Effector CD8-positive, alpha-beta T cell (primary cell): ENCODE measurements around the gene RGS8.

ENCODE experiments used
- DNase-seq: peaks from one replicate; lab custom pipeline; 2025; lab: John Stamatoyannopoulos, UW

Gene RGS8

GRCh38 chr1:182671750-182672486, 12.5 kb downstream of the RGS8 start:
- no peak for DNase-seq

- no peak for DNase-seq
These were observed 14.2 kb downstream of the RGS8 start for GRCh38 chr1:182670032-182670749.

GRCh38 chr1:182669266-182669665, 15.1 kb downstream of the RGS8 start:
- DNase-seq, result no peak

GRCh38 chr1:182668521-182669054, 15.8 kb downstream of the RGS8 start:
- DNase-seq, result no peak

- no peak for DNase-seq
These were observed 16.4 kb downstream of the RGS8 start for GRCh38 chr1:182667848-182668505.

GRCh38 chr1:182666706-182667105, 17.7 kb downstream of the RGS8 start:
- DNase-seq, result no peak

- DNase-seq, result no peak
These were observed 20.1 kb downstream of the RGS8 start for GRCh38 chr1:182664296-182664695.

- no peak for DNase-seq
These were observed 21.4 kb downstream of the RGS8 start for GRCh38 chr1:182662956-182663355.

GRCh38 chr1:182662121-182662890, 22.1 kb downstream of the RGS8 start:
- no peak for DNase-seq

- DNase-seq, result no peak
These were observed 26.3 kb downstream of the RGS8 start for GRCh38 chr1:182658055-182658454.

- DNase-seq, result no peak
These were observed 27.5 kb downstream of the RGS8 start for GRCh38 chr1:182656842-182657397.

- no peak for DNase-seq
These were observed 30.4 kb downstream of the RGS8 start for GRCh38 chr1:182653986-182654385.

- DNase-seq, result no peak
These were observed 31.5 kb downstream of the RGS8 start for GRCh38 chr1:182652933-182653332.

- DNase-seq, result no peak
These were observed 33.1 kb downstream of the RGS8 start for GRCh38 chr1:182651339-182651724.

- DNase-seq, result no peak
These were observed 33.6 kb downstream of the RGS8 start for GRCh38 chr1:182650678-182651338.

GRCh38 chr1:182649041-182649440, 35.3 kb downstream of the RGS8 start:
- DNase-seq, result no peak

- no peak for DNase-seq
These were observed 37.6 kb downstream of the RGS8 start for GRCh38 chr1:182646739-182647138.

GRCh38 chr1:182644886-182645285, 39.5 kb downstream of the RGS8 start:
- no peak for DNase-seq

- DNase-seq, result no peak
These were observed 40.7 kb downstream of the RGS8 start for GRCh38 chr1:182643699-182644098.

GRCh38 chr1:182642461-182642860, 41.9 kb downstream of the RGS8 start:
- DNase-seq, result no peak

- DNase-seq, result no peak
These were observed 42.8 kb downstream of the RGS8 start for GRCh38 chr1:182641561-182641960.
